ENCODE results near the gene TMUB1. TPM values are rescaled to one million over a fixed set of nuclear protein-coding genes. Genes with fewer than 3 reads are reported as not detected.

TMUB1 gene
- total RNA-seq, 3 donors from 2014 or later (not counting 1 experiment from before 2014, with no cell fraction given): 44.1 to 49.8 (median 47.3) TPM

GRCh38 chr7:151113344-151114150, 30.3 kb upstream of the TMUB1 start:
- Histone ChIP-seq H3K27me3 (ENCODE audit: control insufficient read depth, insufficient read depth, low read length) (peaks cover 2% of the 10 kb centered on the region), H3K4me3 (ENCODE audit: low read length) (no peak overlapping the region), H3K9me3 (ENCODE audit: control insufficient read depth, insufficient read depth, low read length) (no peaks in the 10 kb centered on the region), H3K27ac (ENCODE audit: low read length) (no peak overlapping the region), H3K36me3 (ENCODE audit: control insufficient read depth, insufficient read depth, low read length) (no peaks in the 10 kb centered on the region), H3K4me1 (ENCODE audit: control insufficient read depth, insufficient read depth, low read length) (peaks cover 11% of the 10 kb centered on the region)
- ATAC-seq (no peak), DNase-seq (no peak)
- intact Hi-C loops (cut with micrococcal nuclease): no loop called here
- no peaks in the 10 kb centered on the region for H3K27me3 Mint-ChIP-seq (ENCODE audit: low read depth in 2 of 2)
- H3K4me1 Mint-ChIP-seq: peaks cover 0 to 12% of the 10 kb centered on the region in 2 donors
- no peaks in the 10 kb centered on the region for H3K9me3 Mint-ChIP-seq
- WGBS (ENCODE audit: insufficient coverage): 93% methylated on average over 13 of the region's 13 CpGs
- H3K36me3 Mint-ChIP-seq: no peaks in the 10 kb centered on the region
- peak overlapping the region; percentile 17 for H3K4me3 Mint-ChIP-seq
- no peak for TF ChIP-seq CTCF (IDR thresholded peaks at IDR 0.05)
- H3K27ac Mint-ChIP-seq: no peak overlapping the region

GRCh38 chr7:151110941-151111645, 27.8 kb upstream of the TMUB1 start:
- Histone ChIP-seq H3K36me3 (ENCODE audit: control insufficient read depth, insufficient read depth, low read length) (no peaks in the 10 kb centered on the region), H3K4me1 (ENCODE audit: control insufficient read depth, insufficient read depth, low read length) (peaks cover 11% of the 10 kb centered on the region), H3K27me3 (ENCODE audit: control insufficient read depth, insufficient read depth, low read length) (peaks cover 2% of the 10 kb centered on the region), H3K4me3 (ENCODE audit: low read length) (no peak overlapping the region), H3K27ac (ENCODE audit: low read length) (no peak overlapping the region), H3K9me3 (ENCODE audit: control insufficient read depth, insufficient read depth, low read length) (no peaks in the 10 kb centered on the region)
- no peak overlapping the region for H3K27ac Mint-ChIP-seq
- no peak overlapping the region for H3K4me3 Mint-ChIP-seq
- H3K27me3 Mint-ChIP-seq (ENCODE audit: low read depth in 2 of 2): no peaks in the 10 kb centered on the region
- H3K4me1 Mint-ChIP-seq: peaks cover 0 to 9% of the 10 kb centered on the region in 2 donors
- intact Hi-C loops (cut with micrococcal nuclease): loop anchor here (1.0 to 2.0 kb wide), 4 partner anchors 53 to 213 kb away; partner anchors contain the start of gene ABCB8
- DNase-seq (peak; percentile 69 to 87), ATAC-seq (peak; percentile 74 to 91 (median 80))
- WGBS (ENCODE audit: insufficient coverage): 45% methylated on average over 20 of the region's 20 CpGs
- no peaks in the 10 kb centered on the region for H3K9me3 Mint-ChIP-seq
- peak; percentile 85 for TF ChIP-seq CTCF (IDR thresholded peaks at IDR 0.05)
- H3K36me3 Mint-ChIP-seq: no peaks in the 10 kb centered on the region

- Mint-ChIP-seq H3K9me3 (no peaks in the 10 kb centered on the region), H3K4me3 (no peak overlapping the region), H3K4me1 (peaks cover 0 to 9% of the 10 kb centered on the region in 2 donors), H3K36me3 (no peaks in the 10 kb centered on the region), H3K27ac (no peak overlapping the region), H3K27me3 (ENCODE audit: low read depth in 2 of 2) (no peaks in the 10 kb centered on the region)
- no peak overlapping the region for H3K27ac ChIP-seq (ENCODE audit: low read length)
- TF ChIP-seq CTCF (IDR thresholded peaks at IDR 0.05): no peak
- no peaks in the 10 kb centered on the region for H3K36me3 ChIP-seq (ENCODE audit: control insufficient read depth, insufficient read depth, low read length)
- H3K4me3 ChIP-seq (ENCODE audit: low read length): no peak overlapping the region
- no peak for ATAC-seq
- no peak for DNase-seq
- peaks cover 8% of the 10 kb centered on the region for H3K4me1 ChIP-seq (ENCODE audit: control insufficient read depth, insufficient read depth, low read length)
- H3K9me3 ChIP-seq (ENCODE audit: control insufficient read depth, insufficient read depth, low read length): no peaks in the 10 kb centered on the region
- WGBS (ENCODE audit: insufficient coverage): 90% methylated on average over 11 of the region's 11 CpGs
- H3K27me3 ChIP-seq (ENCODE audit: control insufficient read depth, insufficient read depth, low read length): peaks cover 2% of the 10 kb centered on the region
- intact Hi-C loops (cut with micrococcal nuclease): loop anchor here (2.0 kb wide), 1 partner anchor 82 kb away; the partner anchor contains the start of gene ABCB8
Measured at GRCh38 chr7:151110236-151110940, 27.1 kb upstream of the TMUB1 start.

All from natural killer cell (primary cell).